Measurements from ENCODE around the gene RASA1.
A peak's percentile ranks its signal among the peaks of the same experiment; 100 is the strongest.

RASA1 gene

GRCh38 chr5:87390576-87391199 is 123.0 kb downstream of the RASA1 start:
- DNase-seq (ENCODE audit: low spot score in 2 of 2) (no peak), ATAC-seq (ENCODE audit: low read depth) (no peak)
- Mint-ChIP-seq H3K4me1 (no peaks in the 10 kb centered on the region), H3K36me3 (peaks cover 26% of the 10 kb centered on the region), H3K27me3 (no peaks in the 10 kb centered on the region), H3K4me3 (no peak overlapping the region), H3K27ac (no peak overlapping the region), H3K9me3 (no peaks in the 10 kb centered on the region)

- DNase-seq (ENCODE audit: low spot score in 2 of 2) (no peak), ATAC-seq (ENCODE audit: low read depth) (no peak)
- no peaks in the 10 kb centered on the region for H3K9me3 Mint-ChIP-seq
- H3K36me3 Mint-ChIP-seq = peaks cover 24% of the 10 kb centered on the region
- H3K4me3 Mint-ChIP-seq = no peak overlapping the region
- H3K27ac Mint-ChIP-seq = peak overlapping the region; percentile 1
- no peaks in the 10 kb centered on the region for H3K4me1 Mint-ChIP-seq
- no peaks in the 10 kb centered on the region for H3K27me3 Mint-ChIP-seq
Measured at GRCh38 chr5:87392170-87392569, 124.5 kb downstream of the RASA1 start.

- DNase-seq (ENCODE audit: low spot score in 2 of 2) (no peak), ATAC-seq (ENCODE audit: low read depth) (no peak)
- H3K36me3 Mint-ChIP-seq = peaks cover 24% of the 10 kb centered on the region
- no peak overlapping the region for H3K4me3 Mint-ChIP-seq
- H3K27ac Mint-ChIP-seq = peak overlapping the region; percentile 1
- H3K9me3 Mint-ChIP-seq = no peaks in the 10 kb centered on the region
- no peaks in the 10 kb centered on the region for H3K27me3 Mint-ChIP-seq
- H3K4me1 Mint-ChIP-seq = no peaks in the 10 kb centered on the region
Measured at GRCh38 chr5:87392801-87393200, 125.1 kb downstream of the RASA1 start.

DNA sequence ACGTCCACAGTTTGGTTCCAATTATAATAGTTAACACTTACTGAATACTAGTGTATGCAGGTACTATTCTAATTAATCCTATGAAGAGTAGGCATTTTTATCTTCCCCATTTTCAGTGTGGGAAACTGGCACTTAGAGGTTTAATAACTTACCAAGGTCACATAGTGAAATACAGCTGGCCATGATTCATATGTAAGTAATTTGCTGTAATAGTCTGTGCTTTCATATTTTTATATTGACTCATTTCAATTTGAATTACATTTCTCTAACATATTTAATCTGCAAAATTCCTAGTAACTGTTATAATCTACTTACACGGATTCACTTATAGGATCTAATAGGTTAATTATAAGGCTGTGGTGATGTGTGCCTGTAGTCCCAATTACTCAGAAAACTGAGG is 125.6 kb downstream of the RASA1 start:
- Mint-ChIP-seq H3K27ac (no peak overlapping the region), H3K36me3 (peaks cover 24% of the 10 kb centered on the region), H3K27me3 (no peaks in the 10 kb centered on the region), H3K4me3 (no peak overlapping the region), H3K9me3 (no peaks in the 10 kb centered on the region), H3K4me1 (no peaks in the 10 kb centered on the region)
- DNase-seq (ENCODE audit: low spot score in 2 of 2) (no peak), ATAC-seq (ENCODE audit: low read depth) (no peak)

DNA sequence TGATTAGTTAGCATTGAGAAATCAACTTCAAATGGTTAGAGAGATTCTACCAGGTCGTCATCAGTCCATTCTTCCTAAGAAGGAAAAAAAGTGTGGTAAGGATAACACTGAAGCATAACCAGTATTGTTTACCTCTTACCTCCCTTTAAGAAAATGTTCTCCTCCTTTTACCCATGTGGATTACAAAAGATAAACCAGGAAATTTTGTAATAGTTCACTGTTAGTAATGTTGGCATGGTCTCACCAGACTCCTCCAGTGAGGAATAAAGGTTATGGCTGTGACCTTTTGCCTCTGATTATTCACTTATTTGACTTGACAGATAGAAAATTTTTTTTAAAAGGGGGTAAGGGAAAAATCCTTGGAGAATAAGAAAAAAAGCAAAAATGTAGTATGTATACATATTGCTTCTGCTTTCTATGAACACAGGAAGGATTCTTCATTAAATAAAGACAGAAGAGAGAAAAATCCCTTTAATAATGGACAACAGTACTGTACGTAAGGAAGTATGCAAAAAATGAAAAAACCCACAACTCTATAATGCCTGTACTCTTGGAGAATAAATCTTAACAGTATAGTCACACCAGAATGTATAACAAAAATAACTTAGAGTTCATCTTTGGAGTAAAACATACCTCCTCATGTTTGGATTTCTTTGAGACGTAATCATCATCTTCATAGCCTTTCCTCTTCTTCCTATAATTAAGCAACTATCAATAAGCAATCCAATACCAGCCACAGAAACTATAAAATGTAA is 126.9 kb downstream of the RASA1 start:
- Mint-ChIP-seq H3K4me1 (no peaks in the 10 kb centered on the region), H3K27ac (peak overlapping the region; percentile 70), H3K4me3 (no peak overlapping the region), H3K27me3 (no peaks in the 10 kb centered on the region), H3K9me3 (no peaks in the 10 kb centered on the region), H3K36me3 (peaks cover 24% of the 10 kb centered on the region)
- DNase-seq (ENCODE audit: low spot score in 2 of 2) = no peak
- ATAC-seq (ENCODE audit: low read depth) = no peak

GRCh38 chr5:87398981-87399614 is 131.4 kb downstream of the RASA1 start:
- ATAC-seq (ENCODE audit: low read depth) = no peak
- no peak for DNase-seq (ENCODE audit: low spot score in 2 of 2)
- H3K9me3 Mint-ChIP-seq = no peaks in the 10 kb centered on the region
- H3K27ac Mint-ChIP-seq = peak overlapping the region; percentile 63
- H3K4me1 Mint-ChIP-seq = no peaks in the 10 kb centered on the region
- H3K36me3 Mint-ChIP-seq = peaks cover 20% of the 10 kb centered on the region
- H3K27me3 Mint-ChIP-seq = no peaks in the 10 kb centered on the region
- H3K4me3 Mint-ChIP-seq = no peak overlapping the region

GRCh38 chr5:87399720-87400119 is 132.0 kb downstream of the RASA1 start:
- DNase-seq (ENCODE audit: low spot score in 2 of 2) (no peak), ATAC-seq (ENCODE audit: low read depth) (no peak)
- Mint-ChIP-seq H3K27ac (peak overlapping the region; percentile 63), H3K27me3 (no peaks in the 10 kb centered on the region), H3K36me3 (peaks cover 17% of the 10 kb centered on the region), H3K4me1 (no peaks in the 10 kb centered on the region), H3K9me3 (no peaks in the 10 kb centered on the region), H3K4me3 (no peak overlapping the region)

- Mint-ChIP-seq H3K36me3 (peaks cover 12% of the 10 kb centered on the region), H3K9me3 (no peaks in the 10 kb centered on the region), H3K27me3 (no peaks in the 10 kb centered on the region), H3K4me3 (no peak overlapping the region), H3K4me1 (no peaks in the 10 kb centered on the region), H3K27ac (no peak overlapping the region)
- DNase-seq (ENCODE audit: low spot score in 2 of 2) = peak in 1 of 2 donors; percentile 30
- ATAC-seq (ENCODE audit: low read depth) = peak; percentile 83
Measured at GRCh38 chr5:87400305-87400899, 132.7 kb downstream of the RASA1 start.

DNA sequence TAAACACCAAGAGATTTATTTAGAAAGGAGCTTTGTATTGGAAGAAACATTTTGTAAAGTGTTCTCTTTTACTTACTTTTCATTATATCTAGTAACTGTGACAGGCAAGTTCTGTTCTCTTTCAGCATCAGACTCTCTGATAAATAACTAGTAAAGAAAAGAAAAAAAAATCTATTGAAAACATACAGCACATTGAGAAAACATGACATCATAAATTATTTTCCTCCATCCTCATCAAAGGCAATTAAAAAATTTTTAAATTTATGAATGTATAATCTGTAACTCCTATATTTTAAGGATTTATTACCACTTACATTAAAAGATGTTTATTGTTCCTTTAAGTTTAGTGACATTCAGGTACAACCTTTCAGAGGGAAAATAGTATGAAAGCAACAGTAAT is 133.9 kb downstream of the RASA1 start:
- peaks cover 9% of the 10 kb centered on the region for H3K4me1 Mint-ChIP-seq
- no peaks in the 10 kb centered on the region for H3K27me3 Mint-ChIP-seq
- ATAC-seq (ENCODE audit: low read depth) = no peak
- DNase-seq (ENCODE audit: low spot score in 2 of 2) = no peak
- H3K4me3 Mint-ChIP-seq = no peak overlapping the region
- H3K36me3 Mint-ChIP-seq = peaks cover 21% of the 10 kb centered on the region
- peak overlapping the region; percentile 24 for H3K27ac Mint-ChIP-seq
- no peaks in the 10 kb centered on the region for H3K9me3 Mint-ChIP-seq

DNA sequence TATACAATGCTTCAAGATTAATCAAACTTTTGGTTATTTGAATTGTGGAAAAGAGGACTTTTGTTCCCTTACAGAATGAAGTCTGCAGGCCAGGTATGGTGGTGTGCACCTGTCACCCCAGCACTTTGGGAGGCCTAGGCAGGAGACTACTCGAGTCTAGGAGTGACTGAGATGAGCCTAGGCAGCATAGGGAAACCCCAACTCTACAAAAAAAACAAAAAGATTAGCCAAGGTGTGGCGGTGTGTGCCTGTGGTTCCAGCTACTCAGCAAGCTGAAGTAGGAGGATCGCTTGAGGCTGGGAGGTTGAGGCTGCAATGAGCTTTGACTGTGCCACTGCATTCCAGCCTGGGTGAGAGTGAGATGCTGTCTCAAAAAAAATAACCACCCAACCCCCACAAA is 135.7 kb downstream of the RASA1 start:
- Mint-ChIP-seq H3K27ac (no peak overlapping the region), H3K27me3 (no peaks in the 10 kb centered on the region), H3K4me3 (no peak overlapping the region), H3K36me3 (peaks cover 36% of the 10 kb centered on the region), H3K9me3 (no peaks in the 10 kb centered on the region), H3K4me1 (peaks cover 17% of the 10 kb centered on the region)
- DNase-seq (ENCODE audit: low spot score in 2 of 2) = no peak
- ATAC-seq (ENCODE audit: low read depth) = no peak

GRCh38 chr5:87403899-87404298 is 136.2 kb downstream of the RASA1 start:
- no peaks in the 10 kb centered on the region for H3K27me3 Mint-ChIP-seq

GRCh38 chr5:87404359-87404758 is 136.7 kb downstream of the RASA1 start:
- no peak for DNase-seq (ENCODE audit: low spot score in 2 of 2)
- no peak overlapping the region for H3K27ac Mint-ChIP-seq

More at GRCh38 chr5:87403899-87404298, 136.2 kb downstream of the RASA1 start:
- peaks cover 17% of the 10 kb centered on the region for H3K4me1 Mint-ChIP-seq
- H3K9me3 Mint-ChIP-seq = no peaks in the 10 kb centered on the region
- H3K27ac Mint-ChIP-seq = no peak overlapping the region
- H3K36me3 Mint-ChIP-seq = peaks cover 40% of the 10 kb centered on the region
- ATAC-seq (ENCODE audit: low read depth) (no peak), DNase-seq (ENCODE audit: low spot score in 2 of 2) (no peak)
- H3K4me3 Mint-ChIP-seq = no peak overlapping the region

DNA sequence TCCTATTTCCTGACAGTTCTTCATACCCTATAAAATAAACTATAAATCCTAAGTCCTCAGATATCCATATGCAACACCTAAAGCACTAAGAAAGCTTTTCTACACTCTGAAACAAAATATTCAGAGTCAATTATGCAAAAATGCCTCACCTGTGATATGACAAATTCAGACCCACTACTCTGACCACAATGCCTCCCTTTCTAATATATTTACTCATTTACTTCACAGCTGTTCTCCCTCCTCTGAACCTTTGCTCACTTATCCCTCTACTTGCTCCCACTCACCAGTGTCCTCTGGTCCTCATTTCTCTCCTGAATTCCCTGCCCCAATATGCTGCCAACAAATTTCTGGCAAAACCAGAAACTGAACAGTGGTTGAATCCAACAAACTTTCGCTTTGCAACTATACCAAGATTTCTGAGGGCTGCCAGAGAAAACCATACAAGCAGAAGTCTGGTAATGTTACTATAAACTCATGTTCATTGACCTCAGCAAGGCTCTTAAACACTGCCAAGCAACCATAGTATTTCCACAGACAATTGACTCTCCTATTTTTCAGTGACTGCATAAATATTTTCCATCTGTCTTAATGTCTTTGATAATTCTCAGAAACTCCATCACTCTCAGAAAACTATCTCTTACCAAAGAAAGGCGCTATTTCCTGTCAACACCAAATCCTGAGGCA is 137.9 kb downstream of the RASA1 start:
- H3K36me3 Mint-ChIP-seq = peaks cover 42% of the 10 kb centered on the region

More at GRCh38 chr5:87404359-87404758, 136.7 kb downstream of the RASA1 start:
- H3K27me3 Mint-ChIP-seq = no peaks in the 10 kb centered on the region
- no peak for ATAC-seq (ENCODE audit: low read depth)
- peaks cover 39% of the 10 kb centered on the region for H3K36me3 Mint-ChIP-seq
- peaks cover 17% of the 10 kb centered on the region for H3K4me1 Mint-ChIP-seq
- no peaks in the 10 kb centered on the region for H3K9me3 Mint-ChIP-seq
- H3K4me3 Mint-ChIP-seq = no peak overlapping the region

GRCh38 chr5:87408204-87408603 is 140.5 kb downstream of the RASA1 start:
- Mint-ChIP-seq H3K4me3 (no peak overlapping the region), H3K9me3 (no peaks in the 10 kb centered on the region), H3K27me3 (no peaks in the 10 kb centered on the region), H3K27ac (peak overlapping the region; percentile 6), H3K4me1 (peaks cover 33% of the 10 kb centered on the region), H3K36me3 (peaks cover 34% of the 10 kb centered on the region)
- ATAC-seq (ENCODE audit: low read depth) = no peak
- DNase-seq (ENCODE audit: low spot score in 2 of 2) = no peak

More for the DNA sequence above, 137.9 kb downstream of the RASA1 start:
- Mint-ChIP-seq H3K9me3 (no peaks in the 10 kb centered on the region), H3K4me3 (no peak overlapping the region), H3K27ac (peak overlapping the region; percentile 5), H3K4me1 (peaks cover 21% of the 10 kb centered on the region), H3K27me3 (no peaks in the 10 kb centered on the region)
- ATAC-seq (ENCODE audit: low read depth) (no peak), DNase-seq (ENCODE audit: low spot score in 2 of 2) (no peak)
